H1 (cell line): ENCODE data around the gene SHLD1.

ENCODE experiments used
- CEBPB ChIP-seq: IDR thresholded peaks from 2 replicates; pipeline ENCODE4 v1.6.1; 2012; ENCODE audit warnings: low read depth, low read length
- EZH2 ChIP-seq: fragments of 200-600 bp; sonication (generic); IDR thresholded peaks from 2 replicates; pipeline ENCODE4 v1.7.1; 2012; ENCODE audit warnings: low read depth, mild to moderate bottlenecking, moderate library complexity, low read length, inconsistent platforms; ENCODE audit not compliant: severe bottlenecking
- JUND ChIP-seq: IDR thresholded peaks from 2 replicates; pipeline ENCODE4 v1.6.1; 2011; ENCODE audit warnings: mild to moderate bottlenecking, improper control_type of control experiment, low read length
- KDM1A ChIP-seq: fragments of 200-600, 300-600 bp; sonication (generic); IDR thresholded peaks from 2 replicates; pipeline ENCODE4 v1.7.1; 2016; ENCODE audit warnings: mild to moderate bottlenecking, low read length, borderline replicate concordance
- POLR2A ChIP-seq, 2 experiments: IDR thresholded peaks; 1 replicate in 1 of 2; 2 replicates in 1 of 2; pipeline ENCODE4 v1.6.1; 2011; ENCODE audit warnings: low read depth in 2 of 2, low read length in 2 of 2, mild to moderate bottlenecking in 2 of 2; ENCODE audit errors: control extremely low read depth in 1 of 2
- TF ChIP-seq, protein P1 (sequence below): IDR thresholded peaks from 2 replicates; pipeline ENCODE4 v1.6.1; 2012; ENCODE audit warnings: inconsistent platforms
- TF ChIP-seq, protein P2 (sequence below), 3 experiments: IDR thresholded peaks; 1 replicate in 2 of 3; 2 replicates in 1 of 3; pipeline versions ENCODE4 v1.5.1 to v1.6.1; 2011; ENCODE audit warnings: low read length in 3 of 3, mild to moderate bottlenecking in 3 of 3, inconsistent platforms in 2 of 3, low read depth in 1 of 3, moderate library complexity in 1 of 3; ENCODE audit not compliant: insufficient read depth in 1 of 3; ENCODE audit errors: control extremely low read depth in 1 of 3

DNA sequence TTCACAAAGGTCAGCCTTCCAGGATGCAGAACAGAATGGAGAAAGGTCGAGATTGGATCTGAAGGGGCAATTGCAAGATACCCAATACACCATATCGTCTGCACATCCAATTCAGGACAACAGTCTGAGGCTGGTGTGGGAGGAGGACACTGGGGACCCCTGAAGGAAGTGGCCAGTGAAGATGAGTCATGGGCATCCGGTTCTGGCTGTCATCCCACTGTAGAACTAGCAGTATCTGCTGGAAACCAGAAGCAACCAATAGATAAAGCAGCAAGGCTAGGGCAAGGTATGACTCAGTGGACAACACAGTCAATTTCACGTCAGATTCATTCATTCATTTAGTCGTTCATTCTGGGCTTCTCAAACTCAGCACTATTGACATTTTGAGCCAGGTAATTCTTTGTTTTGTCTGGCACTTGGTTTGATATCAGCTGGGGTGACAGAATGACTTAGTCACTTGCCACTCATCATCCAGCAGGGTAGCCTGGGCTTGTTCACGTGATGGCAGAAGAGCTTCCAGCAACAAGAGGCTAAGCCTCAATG is 30.3 kb upstream of the SHLD1 start:
- TF ChIP-seq CEBPB (no peak), POLR2A (IDR thresholded peaks at IDR 0.05; ENCODE audit: control extremely low read depth in 1 of 2, low read depth in 2 of 2, low read length in 2 of 2) (no peak), KDM1A (no peak), EZH2 (no peak), JUND (no peak)
- TF ChIP-seq, protein P1, sequence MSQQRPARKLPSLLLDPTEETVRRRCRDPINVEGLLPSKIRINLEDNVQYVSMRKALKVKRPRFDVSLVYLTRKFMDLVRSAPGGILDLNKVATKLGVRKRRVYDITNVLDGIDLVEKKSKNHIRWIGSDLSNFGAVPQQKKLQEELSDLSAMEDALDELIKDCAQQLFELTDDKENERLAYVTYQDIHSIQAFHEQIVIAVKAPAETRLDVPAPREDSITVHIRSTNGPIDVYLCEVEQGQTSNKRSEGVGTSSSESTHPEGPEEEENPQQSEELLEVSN = no peak
- TF ChIP-seq, protein P2, sequence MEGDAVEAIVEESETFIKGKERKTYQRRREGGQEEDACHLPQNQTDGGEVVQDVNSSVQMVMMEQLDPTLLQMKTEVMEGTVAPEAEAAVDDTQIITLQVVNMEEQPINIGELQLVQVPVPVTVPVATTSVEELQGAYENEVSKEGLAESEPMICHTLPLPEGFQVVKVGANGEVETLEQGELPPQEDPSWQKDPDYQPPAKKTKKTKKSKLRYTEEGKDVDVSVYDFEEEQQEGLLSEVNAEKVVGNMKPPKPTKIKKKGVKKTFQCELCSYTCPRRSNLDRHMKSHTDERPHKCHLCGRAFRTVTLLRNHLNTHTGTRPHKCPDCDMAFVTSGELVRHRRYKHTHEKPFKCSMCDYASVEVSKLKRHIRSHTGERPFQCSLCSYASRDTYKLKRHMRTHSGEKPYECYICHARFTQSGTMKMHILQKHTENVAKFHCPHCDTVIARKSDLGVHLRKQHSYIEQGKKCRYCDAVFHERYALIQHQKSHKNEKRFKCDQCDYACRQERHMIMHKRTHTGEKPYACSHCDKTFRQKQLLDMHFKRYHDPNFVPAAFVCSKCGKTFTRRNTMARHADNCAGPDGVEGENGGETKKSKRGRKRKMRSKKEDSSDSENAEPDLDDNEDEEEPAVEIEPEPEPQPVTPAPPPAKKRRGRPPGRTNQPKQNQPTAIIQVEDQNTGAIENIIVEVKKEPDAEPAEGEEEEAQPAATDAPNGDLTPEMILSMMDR (IDR thresholded peaks at IDR 0.05; ENCODE audit: control extremely low read depth in 1 of 3, insufficient read depth in 1 of 3, low read depth in 1 of 3, low read length in 3 of 3) = no peak
